CD14-positive monocyte (primary cell): Measurements from ENCODE around the gene SCAF11. TPM values are rescaled to one million over a fixed set of nuclear protein-coding genes. Genes with fewer than 3 reads are reported as not detected.

Source experiments
- DNase-seq, 3 donors: peaks; one replicate each; pipeline ENCODE4 v3.0.0-alpha.2; 2011 to 2022
- H2AFZ ChIP-seq: 2 replicates; pipeline ENCODE4 v1.6.0; 2012; ENCODE audit warnings: mild to moderate bottlenecking, low read depth, low read length, inconsistent platforms; ENCODE audit not compliant: insufficient read depth, poor library complexity, severe bottlenecking
- H3K27ac ChIP-seq, 2 donors: 1 replicate in 1 of 2; 2 replicates in 1 of 2; pipeline ENCODE4 v1.5.1; 2012 to 2013; ENCODE audit warnings: low read length in 2 of 2, control low read depth in 1 of 2, inconsistent platforms in 1 of 2, low read depth in 1 of 2, mild to moderate bottlenecking in 1 of 2
- H3K27me3 ChIP-seq, 2 donors: one replicate each; pipeline versions ENCODE4 v1.6.0 to v1.6.1; 2011 to 2013; ENCODE audit warnings: low read length in 2 of 2; ENCODE audit not compliant: control insufficient read depth in 2 of 2, insufficient read depth in 2 of 2
- H3K36me3 ChIP-seq, 2 donors: replicated peaks in 1 of 2; 1 replicate in 1 of 2; 2 replicates in 1 of 2; pipeline versions ENCODE4 v1.5.1 to v1.6.1; 2012 to 2013; ENCODE audit warnings: low read length in 2 of 2, control low read depth in 1 of 2, inconsistent platforms in 1 of 2, mild to moderate bottlenecking in 1 of 2; ENCODE audit not compliant: insufficient read depth in 2 of 2, control insufficient read depth in 1 of 2
- H3K4me1 ChIP-seq, 2 donors: 1 replicate in 1 of 2; 2 replicates in 1 of 2; pipeline versions ENCODE4 v1.5.1 to v1.6.1; 2012 to 2013; ENCODE audit warnings: low read length in 2 of 2, control low read depth in 1 of 2, inconsistent platforms in 1 of 2, mild to moderate bottlenecking in 1 of 2, moderate library complexity in 1 of 2; ENCODE audit not compliant: insufficient read depth in 2 of 2, control insufficient read depth in 1 of 2
- H3K4me2 ChIP-seq: replicated peaks from 2 replicates; pipeline ENCODE3; 2012; ENCODE audit warnings: low read length, moderate library complexity, mild to moderate bottlenecking; ENCODE audit not compliant: poor library complexity, severe bottlenecking; ENCODE audit errors: extremely low read depth
- H3K4me3 ChIP-seq, 3 experiments: fragments of 200-600 bp in 1 of 3; sonication (generic) in 1 of 3; replicated peaks in 1 of 3; 1 replicate in 2 of 3; 2 replicates in 1 of 3; pipeline ENCODE4 v1.5.1; 2011 to 2013; ENCODE audit warnings: low read length in 3 of 3, mild to moderate bottlenecking in 3 of 3, control low read depth in 2 of 3, low read depth in 2 of 3, inconsistent platforms in 1 of 3, moderate library complexity in 1 of 3
- H3K79me2 ChIP-seq: 2 replicates; pipeline ENCODE4 v1.6.0; 2012; ENCODE audit warnings: mild to moderate bottlenecking, control low read depth, inconsistent platforms, low read length, moderate library complexity; ENCODE audit not compliant: insufficient read depth
- H3K9ac ChIP-seq: 2 replicates; pipeline ENCODE4 v1.6.0; 2017; ENCODE audit warnings: low read length, mild to moderate bottlenecking; ENCODE audit not compliant: insufficient read depth, poor library complexity, severe bottlenecking
- H3K9me3 ChIP-seq, 2 donors: replicated peaks in 1 of 2; 1 replicate in 1 of 2; 2 replicates in 1 of 2; pipeline versions ENCODE4 v1.5.1 to v1.6.1; 2012 to 2013; ENCODE audit warnings: low read length in 2 of 2, control low read depth in 1 of 2; ENCODE audit not compliant: control insufficient read depth in 1 of 2, insufficient read depth in 1 of 2
- H4K20me1 ChIP-seq: 2 replicates; pipeline ENCODE4 v1.6.0; 2012; ENCODE audit warnings: mild to moderate bottlenecking, low read length, control low read depth, moderate library complexity; ENCODE audit not compliant: insufficient read depth
- H3K27ac Mint-ChIP-seq, 7 donors: one replicate each; pipeline ENCODE4 v1.8.0; 2020; ENCODE audit warnings: mild to moderate bottlenecking in 7 of 7, mixed read lengths in 7 of 7, moderate library complexity in 6 of 7, inconsistent platforms in 2 of 7
- H3K27me3 Mint-ChIP-seq, 3 donors: one replicate each; pipeline ENCODE4 v1.8.0; 2021 to 2022; ENCODE audit warnings: low read depth in 3 of 3, mild to moderate bottlenecking in 3 of 3, mixed read lengths in 3 of 3, moderate library complexity in 3 of 3, inconsistent platforms in 1 of 3
- H3K36me3 Mint-ChIP-seq, 2 donors: one replicate each; pipeline ENCODE4 v1.8.0; 2020; ENCODE audit warnings: mixed read lengths in 2 of 2, inconsistent platforms in 1 of 2, mild to moderate bottlenecking in 1 of 2
- H3K4me1 Mint-ChIP-seq: one replicate; pipeline ENCODE4 v1.8.0; 2020; ENCODE audit warnings: mild to moderate bottlenecking, mixed read lengths
- H3K4me3 Mint-ChIP-seq, 2 donors: one replicate each; pipeline ENCODE4 v1.8.0; 2020; ENCODE audit warnings: mild to moderate bottlenecking in 2 of 2, mixed read lengths in 2 of 2, moderate library complexity in 1 of 2
- H3K9me3 Mint-ChIP-seq, 7 donors: one replicate each; pipeline ENCODE4 v1.8.0; 2020 to 2022; ENCODE audit warnings: mixed read lengths in 7 of 7, mild to moderate bottlenecking in 6 of 7, moderate library complexity in 6 of 7, inconsistent platforms in 2 of 7
- WGBS: methylation state at CpG from one replicate; pipeline ENCODE4 v1.1.5; 2013; ENCODE audit warnings: missing lambda C conversion rate; ENCODE audit not compliant: insufficient coverage; 5-methylcytosine and 5-hydroxymethylcytosine counted together
- intact Hi-C, 2 donors: fragments of 100-400 bp; cut with micrococcal nuclease; formaldehyde crosslinking; loops; one replicate each; pipeline versions ENCODE4 v1.15.0 to v1.15.1; 2023
- polyA plus RNA-seq, 3 donors: library from polyadenylated mRNA; depleted of rRNA in 1 of 3; unstranded in 2 of 3; stranded (reverse) in 1 of 3; fragments of 300-500 nt in 2 of 3; fragments of >200 nt in 1 of 3; fragmentation: Illumina TruSeq in 2 of 3; gene quantifications; 1 replicate in 2 of 3; 2 replicates in 1 of 3; pipeline ENCODE4 v1.2.3, GENCODE V29; 2012 to 2021
- TF ChIP-seq, protein P1 (sequence below): fragments of 200-600 bp; IDR thresholded peaks from one replicate; pipeline ENCODE4 v1.8.0; 2022; ENCODE audit warnings: antibody characterized with exemption, mild to moderate bottlenecking

Gene SCAF11
- polyA plus RNA-seq, 3 donors, result 32.6 to 73.4 (median 56.1) TPM

DNA sequence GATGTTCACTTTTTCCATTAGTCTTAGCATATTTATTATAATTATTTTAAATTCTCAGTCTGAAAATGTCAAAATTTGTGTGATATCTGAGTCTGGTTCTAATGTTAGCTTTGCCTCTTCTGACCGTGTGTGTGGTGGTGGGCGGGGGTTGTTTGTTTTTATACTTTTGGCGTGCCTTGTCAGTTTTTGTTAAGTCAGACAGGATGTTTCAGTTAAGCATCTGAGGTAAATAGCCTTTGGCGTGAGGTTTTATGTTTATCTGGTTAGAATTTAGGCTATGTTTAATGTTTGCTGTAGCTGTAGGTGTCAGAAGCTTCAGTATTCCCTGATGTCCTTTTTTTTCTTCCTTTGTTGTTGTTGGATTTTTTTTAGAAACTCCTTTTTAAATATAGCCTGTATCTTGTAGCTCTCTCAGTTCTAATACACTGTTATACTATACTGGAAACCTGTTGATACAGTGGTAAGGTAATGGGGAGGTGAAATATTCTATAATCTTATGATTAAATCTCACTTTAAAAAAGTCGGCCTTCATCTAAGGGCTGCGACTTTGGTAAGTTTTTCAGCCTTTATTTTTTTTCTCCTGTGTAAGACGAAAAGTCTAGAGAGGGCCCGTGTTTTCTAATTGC, 111.6 kb downstream of the SCAF11 start:
- Histone ChIP-seq H3K36me3 (peaks cover 38 to 89% of the 10 kb centered on the region in 2 donors), H3K79me2 (no peaks in the 10 kb centered on the region), H3K9me3 (peaks cover 0 to under 1% of the 10 kb centered on the region in 2 donors), H3K9ac (no peak overlapping the region), H4K20me1 (no peaks in the 10 kb centered on the region), H3K27me3 (no peaks in the 10 kb centered on the region), H3K4me3 (no peak overlapping the region), H3K4me2 (no peak overlapping the region), H3K27ac (peak overlapping the region in 1 of 2 donors; percentile 5), H3K4me1 (no peaks in the 10 kb centered on the region), H2AFZ (no peak overlapping the region)
- DNase-seq, result no peak
- Mint-ChIP-seq H3K4me1 (no peaks in the 10 kb centered on the region), H3K9me3 (peaks cover 0 to 6% (median 0%) of the 10 kb centered on the region in 7 donors), H3K27ac (peak overlapping the region in 2 of 7 donors; percentile 3 to 8), H3K36me3 (peaks cover 69 to 77% of the 10 kb centered on the region in 2 donors), H3K4me3 (no peak overlapping the region), H3K27me3 (peaks cover 0 to 2% (median 0%) of the 10 kb centered on the region in 3 donors)
- 59% methylated on average over 3 of the region's 8 CpGs for WGBS
- TF ChIP-seq, protein P1, sequence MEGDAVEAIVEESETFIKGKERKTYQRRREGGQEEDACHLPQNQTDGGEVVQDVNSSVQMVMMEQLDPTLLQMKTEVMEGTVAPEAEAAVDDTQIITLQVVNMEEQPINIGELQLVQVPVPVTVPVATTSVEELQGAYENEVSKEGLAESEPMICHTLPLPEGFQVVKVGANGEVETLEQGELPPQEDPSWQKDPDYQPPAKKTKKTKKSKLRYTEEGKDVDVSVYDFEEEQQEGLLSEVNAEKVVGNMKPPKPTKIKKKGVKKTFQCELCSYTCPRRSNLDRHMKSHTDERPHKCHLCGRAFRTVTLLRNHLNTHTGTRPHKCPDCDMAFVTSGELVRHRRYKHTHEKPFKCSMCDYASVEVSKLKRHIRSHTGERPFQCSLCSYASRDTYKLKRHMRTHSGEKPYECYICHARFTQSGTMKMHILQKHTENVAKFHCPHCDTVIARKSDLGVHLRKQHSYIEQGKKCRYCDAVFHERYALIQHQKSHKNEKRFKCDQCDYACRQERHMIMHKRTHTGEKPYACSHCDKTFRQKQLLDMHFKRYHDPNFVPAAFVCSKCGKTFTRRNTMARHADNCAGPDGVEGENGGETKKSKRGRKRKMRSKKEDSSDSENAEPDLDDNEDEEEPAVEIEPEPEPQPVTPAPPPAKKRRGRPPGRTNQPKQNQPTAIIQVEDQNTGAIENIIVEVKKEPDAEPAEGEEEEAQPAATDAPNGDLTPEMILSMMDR, result no peak
- intact Hi-C loops, result no loop called here

DNA sequence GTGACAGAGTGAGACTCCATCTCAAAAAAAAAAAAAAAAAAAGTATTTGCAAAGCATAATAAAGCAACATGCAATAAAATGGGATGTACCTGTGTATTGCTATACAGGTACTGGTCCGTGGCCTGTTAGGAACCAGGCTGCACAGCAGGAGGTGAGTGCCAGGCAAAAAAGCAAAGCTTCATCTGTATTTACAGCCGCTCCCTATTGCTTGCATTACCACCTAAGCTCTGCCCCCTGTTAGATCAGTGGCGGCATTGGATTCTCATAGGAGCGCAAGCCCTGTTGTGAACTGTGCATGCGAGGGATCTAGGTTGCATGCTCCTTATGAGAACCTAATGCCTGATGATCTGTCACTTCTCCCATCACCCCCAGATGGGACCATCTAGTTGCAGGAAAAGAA, 113.3 kb downstream of the SCAF11 start:
- no peak for DNase-seq
- H3K4me1 ChIP-seq, result no peaks in the 10 kb centered on the region
- H3K4me3 ChIP-seq, result no peak overlapping the region
- H3K36me3 Mint-ChIP-seq, result peaks cover 73 to 81% of the 10 kb centered on the region in 2 donors
- peaks cover 47 to 90% of the 10 kb centered on the region in 2 donors for H3K36me3 ChIP-seq
- no peaks in the 10 kb centered on the region for H4K20me1 ChIP-seq
- no peaks in the 10 kb centered on the region for H3K27me3 ChIP-seq
- 100% methylated on average over 5 of the region's 5 CpGs for WGBS
- no peak overlapping the region for H3K4me3 Mint-ChIP-seq
- H3K79me2 ChIP-seq, result no peaks in the 10 kb centered on the region
- no peak overlapping the region for H3K27ac ChIP-seq
- no peaks in the 10 kb centered on the region for H3K4me1 Mint-ChIP-seq
- TF ChIP-seq, protein P1, result no peak
- no peak overlapping the region for H3K4me2 ChIP-seq
- no peak overlapping the region for H3K9ac ChIP-seq
- peak overlapping the region in 1 of 7 donors; percentile 68 for H3K27ac Mint-ChIP-seq
- intact Hi-C loops, result no loop called here
- H3K27me3 Mint-ChIP-seq, result peaks cover 0 to 2% (median 0%) of the 10 kb centered on the region in 3 donors
- no peaks in the 10 kb centered on the region for H3K9me3 ChIP-seq
- H2AFZ ChIP-seq, result no peak overlapping the region
- peaks cover 0 to 5% (median 0%) of the 10 kb centered on the region in 7 donors for H3K9me3 Mint-ChIP-seq
